ENCODE data around the gene ADD3.

Gene ADD3

GRCh38 chr10:110069502-110069982 is 61.8 kb downstream of the ADD3 start:
- DNase-seq: no peak

DNA sequence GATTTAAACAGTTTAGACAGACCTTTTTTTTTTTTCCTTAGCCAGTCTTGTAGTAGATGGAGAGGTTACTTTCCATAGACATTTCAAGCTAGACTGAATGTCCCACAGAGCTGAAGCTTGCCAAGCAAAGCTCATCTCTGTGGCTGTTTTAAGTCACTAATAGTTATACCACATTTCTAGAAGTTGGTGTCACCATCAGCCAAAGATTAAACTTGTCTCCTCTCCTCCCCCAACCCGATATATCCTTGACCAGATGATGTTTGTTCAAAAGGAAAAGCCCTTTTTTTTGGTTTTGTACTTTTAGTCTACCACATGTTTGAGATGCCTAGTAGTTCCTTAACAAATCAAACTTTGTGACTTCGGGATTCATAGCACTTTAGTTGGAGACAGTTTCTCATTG is 66.1 kb downstream of the ADD3 start:
- no peak for DNase-seq

GRCh38 chr10:110074298-110074697 is 66.5 kb downstream of the ADD3 start:
- no peak for DNase-seq

DNA sequence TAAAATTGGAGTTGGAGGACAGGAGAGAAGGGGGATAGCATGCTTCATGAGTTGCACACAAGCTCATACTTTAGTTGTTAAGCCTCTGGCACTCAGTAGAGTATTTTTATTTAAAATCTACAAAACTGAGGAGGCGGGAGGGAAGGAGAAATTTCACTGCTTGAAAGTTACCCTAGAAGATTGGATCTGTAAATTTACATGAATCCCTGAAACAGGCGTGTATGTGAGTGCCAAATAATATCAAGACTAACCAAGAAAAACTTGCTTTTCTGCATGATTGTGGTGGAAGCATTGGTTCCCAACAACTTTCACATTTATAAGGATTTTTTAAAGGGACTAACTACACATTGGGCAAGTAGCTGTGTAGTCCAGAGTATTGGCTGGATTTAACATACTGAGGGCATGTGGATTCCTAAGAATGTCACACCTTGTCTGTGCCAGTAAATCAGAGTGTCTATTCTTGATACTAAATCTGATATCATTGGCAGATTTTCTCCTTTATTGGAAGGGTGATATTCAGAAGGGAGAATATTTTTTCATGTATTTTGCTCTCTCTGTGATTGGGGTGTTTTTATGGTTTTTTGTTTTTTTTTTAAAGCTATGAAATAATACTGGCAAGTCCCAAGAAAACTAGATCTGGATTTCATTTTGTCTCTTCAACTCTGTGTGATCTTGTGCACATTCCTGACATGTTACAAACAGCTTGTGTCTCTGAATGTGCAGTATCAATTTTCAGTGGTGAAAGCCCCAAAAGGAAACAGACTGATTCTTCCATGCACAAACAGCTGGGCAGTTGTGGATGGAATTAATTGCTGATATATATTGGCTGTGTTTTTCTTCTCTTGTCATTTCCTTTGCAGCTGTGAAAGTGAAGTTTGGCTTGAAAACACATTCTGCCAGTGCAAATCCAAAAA is 67.2 kb downstream of the ADD3 start:
- no peak for DNase-seq

DNA sequence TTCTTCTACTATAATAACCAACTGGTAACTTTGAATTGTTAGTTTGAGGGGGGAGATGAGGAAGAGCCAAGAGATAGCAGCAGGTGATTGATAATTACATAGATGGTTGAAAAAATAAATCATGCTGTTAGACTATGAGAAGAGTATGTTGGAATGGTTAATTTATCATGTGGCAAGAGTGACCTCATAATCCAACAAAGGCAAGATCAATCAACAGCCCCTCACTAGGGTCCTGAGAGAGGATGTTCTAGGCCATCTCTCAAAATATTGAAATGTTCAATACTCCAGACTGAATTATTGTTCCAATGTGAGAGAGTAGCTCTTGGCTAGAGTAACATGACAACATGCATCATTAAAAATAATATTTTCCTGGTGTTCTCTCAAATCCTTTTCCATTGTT is 67.9 kb downstream of the ADD3 start:
- DNase-seq: no peak

GRCh38 chr10:110076559-110077318 is 69.0 kb downstream of the ADD3 start:
- DNase-seq: no peak

- no peak for DNase-seq
These were observed 69.8 kb downstream of the ADD3 start for GRCh38 chr10:110077436-110078130.

GRCh38 chr10:110078317-110078716 is 70.5 kb downstream of the ADD3 start:
- DNase-seq: no peak

GRCh38 chr10:110081911-110082310 is 74.1 kb downstream of the ADD3 start:
- DNase-seq: peak; percentile 11

GRCh38 chr10:110083884-110084283 is 76.1 kb downstream of the ADD3 start:
- peak; percentile 57 for DNase-seq

DNA sequence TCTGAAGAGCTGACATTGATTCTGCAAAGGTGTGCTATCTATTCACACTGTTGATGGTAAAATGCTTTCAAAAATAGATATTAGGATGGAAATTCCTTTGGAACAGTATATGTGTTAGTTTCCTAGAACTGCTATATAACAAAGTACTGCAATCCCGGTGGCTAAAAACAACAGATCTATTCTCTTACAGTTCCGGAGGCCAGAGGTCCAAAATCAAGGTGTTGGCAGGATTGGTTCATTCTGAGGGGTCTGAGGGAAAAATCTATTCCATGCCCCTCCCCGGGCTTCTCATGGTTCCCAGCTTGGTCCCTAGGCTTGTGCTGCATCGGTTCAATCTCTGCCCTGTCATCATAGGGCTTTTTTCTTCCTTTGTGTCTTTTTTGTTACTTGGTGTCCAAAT is 79.9 kb downstream of the ADD3 start:
- DNase-seq: no peak

GRCh38 chr10:110088367-110089104 is 80.8 kb downstream of the ADD3 start:
- DNase-seq: no peak

DNA sequence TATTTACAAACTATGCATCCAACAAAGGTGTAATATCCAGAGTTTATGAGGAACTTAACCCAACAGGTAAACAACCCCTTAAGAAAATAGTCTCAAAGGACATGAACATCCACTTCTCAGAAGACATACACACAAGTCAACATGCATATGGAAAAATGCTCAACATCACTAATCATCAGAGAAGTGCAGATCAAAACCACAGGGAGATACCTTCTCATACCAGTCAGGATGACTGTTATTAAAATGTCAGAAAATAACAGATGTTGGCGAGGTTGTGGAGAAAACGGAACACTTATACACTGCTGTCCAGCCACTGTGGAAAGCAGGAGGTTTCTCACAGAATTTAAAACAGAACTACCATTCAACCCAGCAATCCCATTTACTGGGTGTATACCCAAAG is 84.0 kb downstream of the ADD3 start:
- DNase-seq: no peak

DNA sequence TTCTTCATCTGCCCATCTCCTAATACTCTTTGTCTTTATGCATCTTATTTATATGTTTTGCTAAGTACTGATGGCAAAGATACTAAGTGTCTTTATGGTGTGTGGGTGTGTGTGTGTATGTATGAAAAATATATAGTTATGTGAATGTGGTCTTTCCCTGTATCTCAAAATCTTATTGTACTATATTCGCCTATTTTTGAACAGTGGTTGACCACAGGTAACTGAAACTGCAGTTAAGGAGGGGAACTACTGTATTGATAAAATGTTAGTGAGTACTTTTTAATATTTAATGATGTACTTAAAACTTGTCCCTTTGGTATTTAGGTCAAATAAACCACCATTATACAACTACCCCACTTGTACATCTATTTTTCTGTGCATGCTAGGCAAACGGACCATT is 85.9 kb downstream of the ADD3 start:
- DNase-seq: no peak

DNA sequence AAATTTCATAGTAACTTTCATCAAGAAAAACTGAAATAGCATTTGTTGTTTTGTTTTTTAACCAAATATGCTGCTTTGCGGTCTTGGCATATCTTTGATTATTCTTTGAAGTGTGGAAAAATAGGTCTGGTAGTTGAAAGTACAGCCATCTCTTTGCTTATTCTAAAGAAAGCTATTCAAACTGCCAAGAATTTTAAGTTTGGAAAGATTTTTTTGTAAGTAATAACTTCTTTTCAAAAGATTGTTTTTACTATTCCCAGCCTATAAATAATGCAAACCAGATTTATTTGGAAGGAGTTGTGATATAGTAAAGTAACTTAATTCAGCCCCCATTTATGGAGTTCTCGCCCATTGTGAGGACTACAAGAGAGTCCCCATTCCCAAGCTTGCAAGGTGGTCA is 87.0 kb downstream of the ADD3 start:
- no peak for DNase-seq

DNA sequence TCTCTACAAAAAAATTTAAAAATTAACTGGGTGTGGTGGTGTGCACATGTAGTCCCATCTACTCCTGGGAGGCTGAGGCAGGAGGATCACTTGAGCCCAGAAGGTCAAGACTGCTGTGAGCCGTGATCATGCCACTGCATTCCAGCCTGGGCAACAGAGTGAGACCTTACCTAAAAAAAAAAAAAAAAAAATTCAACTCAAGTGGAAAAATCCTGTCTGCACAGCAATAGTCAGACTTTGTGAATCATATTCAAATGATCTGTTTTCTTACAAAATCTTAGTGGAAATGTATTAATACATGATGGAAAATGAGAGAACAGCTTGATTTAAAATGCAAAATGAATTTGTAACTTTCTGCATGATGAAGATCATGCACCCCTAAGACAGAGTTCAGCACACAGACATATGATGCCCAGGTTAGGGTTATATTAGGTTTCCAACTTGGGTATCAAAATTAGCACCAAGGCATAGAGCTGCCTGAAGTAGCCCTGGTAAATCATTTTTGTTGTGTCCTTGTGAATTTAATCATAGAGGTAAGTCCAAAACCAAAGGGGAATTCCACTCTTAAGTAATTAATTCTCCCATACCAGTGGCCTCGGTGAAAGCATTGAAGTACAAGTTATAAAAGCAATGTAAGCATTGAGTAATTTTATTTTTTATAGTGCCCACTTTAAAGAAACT is 93.8 kb downstream of the ADD3 start:
- no peak for DNase-seq

GRCh38 chr10:110103921-110104461 is 96.2 kb downstream of the ADD3 start:
- no peak for DNase-seq

DNA sequence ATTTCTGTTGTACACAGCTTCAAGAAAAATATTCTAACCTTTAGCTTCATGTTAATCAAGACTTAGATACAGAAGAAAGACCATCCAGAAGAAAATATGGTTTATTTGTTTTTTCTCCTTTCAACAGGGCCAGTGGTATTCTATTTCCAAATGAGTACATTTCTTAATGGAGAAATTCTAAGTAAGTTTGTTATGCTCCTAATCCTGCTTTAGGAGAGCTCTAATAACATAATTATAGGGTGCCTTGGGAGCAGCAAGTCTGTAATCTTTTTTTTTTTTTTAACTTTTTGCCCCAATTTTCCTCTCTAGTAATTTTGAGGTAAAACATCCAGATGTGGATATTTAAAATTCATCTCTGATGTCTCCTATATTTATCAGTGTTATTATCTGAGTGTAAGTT is 98.1 kb downstream of the ADD3 start:
- DNase-seq: no peak

DNA sequence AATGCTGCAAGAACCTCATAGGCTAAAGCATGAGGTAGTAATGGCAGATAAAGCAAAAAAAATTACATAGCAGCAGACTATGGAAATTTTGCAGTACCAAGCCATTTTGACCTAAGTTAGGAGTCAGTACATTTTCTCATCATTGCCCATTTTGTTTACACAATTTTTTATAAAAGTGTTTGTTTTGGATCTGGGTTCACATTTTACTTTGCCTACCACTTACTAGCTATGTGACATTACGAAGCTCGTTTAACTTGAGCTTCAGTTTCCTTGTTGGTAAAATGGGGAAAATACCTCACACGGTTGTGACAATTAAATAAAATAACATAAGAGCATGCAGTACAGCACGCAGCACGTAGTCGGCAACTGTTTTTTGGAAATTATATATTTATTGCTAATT is 99.6 kb downstream of the ADD3 start:
- no peak for DNase-seq

DNA sequence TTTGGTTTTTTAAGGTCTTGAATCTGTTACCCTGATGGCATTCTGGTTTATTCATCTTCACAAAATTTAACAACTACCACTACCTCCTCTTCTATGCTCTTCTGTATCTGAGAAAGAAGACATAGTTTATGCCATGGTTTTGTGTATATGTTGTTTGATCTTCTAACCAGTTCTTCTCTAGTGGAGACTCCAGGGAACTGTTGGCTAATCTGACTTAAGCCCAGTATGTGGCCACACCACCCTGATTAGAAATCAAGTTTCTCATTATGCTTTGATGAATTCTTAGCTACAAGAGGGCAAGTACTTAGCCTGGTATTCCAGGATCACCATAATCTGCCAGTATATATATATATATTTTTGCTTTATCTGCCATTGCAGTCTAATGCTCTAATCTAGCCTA is 100.1 kb downstream of the ADD3 start:
- no peak for DNase-seq

DNA sequence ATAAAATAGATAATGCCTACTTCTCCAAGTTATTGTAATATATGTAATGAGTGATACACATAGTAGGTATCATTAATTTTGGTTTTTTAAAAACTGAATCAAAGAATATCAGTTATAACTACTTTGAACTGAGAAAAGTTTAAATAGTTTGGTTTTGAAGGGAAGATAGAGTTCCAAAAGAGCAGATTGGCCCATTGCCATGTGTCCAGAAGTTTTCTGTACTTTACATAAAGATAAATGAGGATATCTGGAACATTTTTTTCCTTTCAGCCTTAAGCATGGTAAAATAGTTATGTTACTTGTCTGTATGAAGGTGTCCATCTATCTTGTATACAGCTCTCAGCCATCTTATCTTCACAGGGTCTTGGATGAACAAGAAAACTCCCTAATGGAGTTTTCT is 101.7 kb downstream of the ADD3 start:
- no peak for DNase-seq

DNA sequence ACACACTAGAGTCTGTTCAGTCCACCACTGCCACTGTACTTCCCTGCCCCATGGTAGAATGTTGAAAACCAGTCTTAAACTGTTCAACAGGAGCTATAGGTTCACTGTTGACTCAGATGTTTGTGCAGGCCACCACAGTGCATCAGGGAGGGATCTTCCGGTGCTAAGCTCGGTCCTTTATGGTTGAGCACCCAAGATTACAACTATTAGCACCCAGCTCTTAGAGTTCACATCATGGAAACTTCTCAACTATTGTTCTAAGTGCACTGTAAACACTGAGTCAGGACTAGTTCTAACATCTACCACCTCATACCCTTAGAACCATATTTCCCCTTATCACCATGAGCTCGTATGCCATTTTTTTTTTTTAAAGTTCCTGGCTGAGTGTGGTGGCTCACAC is 102.6 kb downstream of the ADD3 start:
- DNase-seq: no peak

Data from NCI-H345 (cell line).